Measurements from ENCODE around the gene AQP5. TPM values are rescaled to one million over a fixed set of nuclear protein-coding genes. Genes with fewer than 3 reads are reported as not detected.

The AQP5 gene
- total RNA-seq, 2 experiments from 2014 or later = not detected

- Mint-ChIP-seq H3K27ac (no peak overlapping the region), H3K9me3 (no peaks in the 10 kb centered on the region), H3K4me1 (ENCODE audit: low read depth) (no peaks in the 10 kb centered on the region), H3K4me3 (no peak overlapping the region), H3K36me3 (ENCODE audit: low read depth) (no peaks in the 10 kb centered on the region), H3K27me3 (peaks cover 29% of the 10 kb centered on the region)
- DNase-seq (no peak), ATAC-seq (no peak)
- CTCF ChIA-PET = interaction anchor here (1.1 to 3.9 kb wide), 3 partner anchors 7 to 86 kb away, joined by 5 to 25 read pairs (median 19); no protein-coding TSS in a partner anchor
- no peak for TF ChIP-seq CTCF (IDR thresholded peaks at IDR 0.05)
- POLR2A ChIA-PET = no interaction called here
- intact Hi-C loops (cut with micrococcal nuclease) = no loop called here
These were observed 9.1 kb upstream of the AQP5 start for GRCh38 chr12:49952391-49953055.

GRCh38 chr12:49953151-49953550 lies 8.5 kb upstream of the AQP5 start:
- no peaks in the 10 kb centered on the region for H3K36me3 Mint-ChIP-seq (ENCODE audit: low read depth)
- no peaks in the 10 kb centered on the region for H3K4me1 Mint-ChIP-seq (ENCODE audit: low read depth)
- no peak overlapping the region for H3K27ac Mint-ChIP-seq
- intact Hi-C loops (cut with micrococcal nuclease) = no loop called here
- no peak for TF ChIP-seq CTCF (IDR thresholded peaks at IDR 0.05)
- POLR2A ChIA-PET = no interaction called here
- CTCF ChIA-PET = interaction anchor here (1.1 to 3.9 kb wide), 3 partner anchors 8 to 86 kb away, joined by 5 to 25 read pairs (median 19); no protein-coding TSS in a partner anchor
- DNase-seq = no peak
- ATAC-seq = no peak
- H3K4me3 Mint-ChIP-seq = no peak overlapping the region
- H3K27me3 Mint-ChIP-seq = peaks cover 35% of the 10 kb centered on the region
- no peaks in the 10 kb centered on the region for H3K9me3 Mint-ChIP-seq

GRCh38 chr12:49953961-49954846 lies 7.5 kb upstream of the AQP5 start:
- ChIA-PET POLR2A (no interaction called here), CTCF (interaction anchor here (3.8 to 3.9 kb wide), 2 partner anchors 9 to 13 kb away, joined by 19 to 25 read pairs; no protein-coding TSS in a partner anchor)
- TF ChIP-seq CTCF (IDR thresholded peaks at IDR 0.05) = no peak
- no peak overlapping the region for H3K27ac Mint-ChIP-seq
- H3K9me3 Mint-ChIP-seq = no peaks in the 10 kb centered on the region
- peaks cover 45% of the 10 kb centered on the region for H3K27me3 Mint-ChIP-seq
- no peaks in the 10 kb centered on the region for H3K4me1 Mint-ChIP-seq (ENCODE audit: low read depth)
- no peak for DNase-seq
- H3K4me3 Mint-ChIP-seq = no peak overlapping the region
- no peak for ATAC-seq
- intact Hi-C loops (cut with micrococcal nuclease) = no loop called here
- no peaks in the 10 kb centered on the region for H3K36me3 Mint-ChIP-seq (ENCODE audit: low read depth)

DNA sequence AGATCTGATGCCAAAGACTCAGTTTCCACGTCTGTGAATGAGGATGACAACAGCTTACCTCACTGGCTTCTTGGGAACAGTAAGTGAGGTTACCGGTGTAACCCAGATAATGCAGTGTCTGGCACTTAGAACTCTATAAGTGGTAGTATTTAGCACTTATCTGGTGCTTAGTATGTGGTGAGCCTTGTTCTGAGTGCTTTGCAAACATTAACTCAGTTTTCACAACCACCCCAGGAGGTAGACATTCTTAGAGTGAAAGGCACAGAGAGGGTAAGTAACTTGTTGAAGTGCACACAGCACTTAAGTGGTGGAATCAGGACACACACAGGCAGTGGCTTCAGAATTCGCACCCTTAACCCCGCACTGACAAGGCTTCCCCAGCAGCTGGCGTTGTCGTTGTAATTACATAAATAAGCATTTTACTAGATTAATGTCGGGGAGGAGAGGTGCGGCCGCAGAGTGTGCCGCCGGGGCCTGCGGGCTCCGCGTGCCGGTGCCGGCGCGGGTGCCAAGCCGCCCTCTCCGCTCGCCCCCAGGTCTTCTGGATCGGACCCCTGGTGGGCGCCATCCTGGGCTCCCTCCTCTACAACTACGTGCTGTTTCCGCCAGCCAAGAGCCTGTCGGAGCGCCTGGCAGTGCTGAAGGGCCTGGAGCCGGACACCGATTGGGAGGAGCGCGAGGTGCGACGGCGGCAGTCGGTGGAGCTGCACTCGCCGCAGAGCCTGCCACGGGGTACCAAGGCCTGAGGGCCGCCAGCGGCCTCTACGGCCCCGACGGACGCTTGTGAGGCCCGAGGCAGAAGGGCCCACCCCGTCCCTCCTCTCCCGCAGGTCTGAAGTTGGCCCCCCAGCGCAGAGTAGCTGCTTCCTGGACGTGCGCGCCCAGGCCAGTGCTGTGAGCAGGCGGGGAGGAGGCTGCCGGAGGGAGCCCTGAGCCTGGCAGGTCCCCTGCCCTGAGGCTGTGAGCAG lies 6.5 kb upstream of the AQP5 start:
- H3K4me3 Mint-ChIP-seq = no peak overlapping the region
- peaks cover 52% of the 10 kb centered on the region for H3K27me3 Mint-ChIP-seq
- no peaks in the 10 kb centered on the region for H3K36me3 Mint-ChIP-seq (ENCODE audit: low read depth)
- ChIA-PET CTCF (interaction anchor here (3.8 to 3.9 kb wide), 2 partner anchors 10 to 12 kb away, joined by 19 to 25 read pairs; no protein-coding TSS in a partner anchor), POLR2A (no interaction called here)
- intact Hi-C loops (cut with micrococcal nuclease) = no loop called here
- no peak for TF ChIP-seq CTCF (IDR thresholded peaks at IDR 0.05)
- no peak overlapping the region for H3K27ac Mint-ChIP-seq
- no peak for DNase-seq
- no peak for ATAC-seq
- no peaks in the 10 kb centered on the region for H3K4me1 Mint-ChIP-seq (ENCODE audit: low read depth)
- no peaks in the 10 kb centered on the region for H3K9me3 Mint-ChIP-seq
